H9 (cell line): ENCODE data around the gene FGR. TPM values are rescaled to one million over a fixed set of nuclear protein-coding genes. Genes with fewer than 3 reads are reported as not detected.

ENCODE experiments used
- DNase-seq: peaks from one replicate; pipeline ENCODE4 v3.0.0-alpha.2; 2017
- H2AFZ ChIP-seq: one replicate; pipeline ENCODE4 v1.6.1; 2013; ENCODE audit warnings: mild to moderate bottlenecking, low read length, control low read depth, moderate library complexity
- H2AK5ac ChIP-seq: 2 replicates; pipeline ENCODE4 v1.6.1; 2013; ENCODE audit warnings: low read length, control low read depth, mixed read lengths; ENCODE audit not compliant: insufficient read length
- H2BK120ac ChIP-seq: one replicate; pipeline ENCODE4 v1.6.1; 2013; ENCODE audit warnings: low read depth, mild to moderate bottlenecking, low read length, control low read depth, inconsistent platforms; ENCODE audit not compliant: poor library complexity, severe bottlenecking
- H2BK12ac ChIP-seq: 2 replicates; pipeline ENCODE4 v1.6.1; 2013; ENCODE audit warnings: low read length, control low read depth, mixed read lengths, low read depth; ENCODE audit not compliant: insufficient read length
- H2BK15ac ChIP-seq: 2 replicates; pipeline ENCODE4 v1.6.1; 2013; ENCODE audit warnings: low read depth, low read length, control low read depth
- H2BK20ac ChIP-seq: one replicate; pipeline ENCODE4 v1.6.1; 2013; ENCODE audit warnings: low read depth, mild to moderate bottlenecking, low read length, control low read depth, inconsistent platforms; ENCODE audit not compliant: poor library complexity, severe bottlenecking
- H2BK5ac ChIP-seq: 2 replicates; pipeline ENCODE4 v1.6.1; 2013; ENCODE audit warnings: low read length, control low read depth, mixed read lengths; ENCODE audit not compliant: insufficient read length
- H3K14ac ChIP-seq: 2 replicates; pipeline ENCODE4 v1.6.1; 2013; ENCODE audit warnings: low read length, control low read depth; ENCODE audit not compliant: insufficient read depth
- H3K18ac ChIP-seq: 2 replicates; pipeline ENCODE4 v1.6.1; 2013; ENCODE audit warnings: low read depth, mild to moderate bottlenecking, mixed read lengths, low read length, control low read depth; ENCODE audit not compliant: insufficient read length
- H3K23ac ChIP-seq: 2 replicates; pipeline ENCODE4 v1.6.1; 2013; ENCODE audit warnings: low read length, control low read depth, mixed read lengths, low read depth; ENCODE audit not compliant: insufficient read length
- H3K23me2 ChIP-seq: 2 replicates; pipeline ENCODE4 v1.6.1; 2013; ENCODE audit warnings: low read depth, mild to moderate bottlenecking, mixed read lengths, low read length, control low read depth; ENCODE audit not compliant: insufficient read length, poor library complexity, severe bottlenecking
- H3K27ac ChIP-seq: 2 replicates; pipeline ENCODE4 v1.5.1; 2013; ENCODE audit warnings: low read length, control low read depth, mixed read lengths, low read depth; ENCODE audit not compliant: insufficient read length
- H3K27me3 ChIP-seq: 2 replicates; pipeline ENCODE4 v1.6.1; 2013; ENCODE audit warnings: low read length, control low read depth, inconsistent platforms; ENCODE audit not compliant: insufficient read depth
- H3K4ac ChIP-seq: 2 replicates; pipeline ENCODE4 v1.6.1; 2013; ENCODE audit warnings: low read depth, mild to moderate bottlenecking, control low read depth, inconsistent platforms, low read length, moderate library complexity
- H3K4me1 ChIP-seq: 2 replicates; pipeline ENCODE4 v1.6.1; 2013; ENCODE audit warnings: low read length, control low read depth, inconsistent platforms; ENCODE audit not compliant: insufficient read depth
- H3K4me2 ChIP-seq: 2 replicates; pipeline ENCODE4 v1.6.1; 2013; ENCODE audit warnings: low read length, control low read depth, mixed read lengths; ENCODE audit not compliant: insufficient read length, insufficient read depth
- H3K56ac ChIP-seq: 2 replicates; pipeline ENCODE4 v1.6.1; 2013; ENCODE audit warnings: low read depth, mild to moderate bottlenecking, mixed read lengths, low read length, control low read depth; ENCODE audit not compliant: insufficient read length
- H3K79me1 ChIP-seq: 2 replicates; pipeline ENCODE4 v1.6.1; 2013; ENCODE audit warnings: low read depth, mild to moderate bottlenecking, moderate library complexity, low read length, control low read depth, inconsistent platforms; ENCODE audit not compliant: insufficient read depth, poor library complexity, severe bottlenecking
- H3K79me2 ChIP-seq: 2 replicates; pipeline ENCODE4 v1.6.1; 2013; ENCODE audit warnings: low read length, control low read depth, inconsistent platforms; ENCODE audit not compliant: insufficient read depth
- H3K9ac ChIP-seq: 2 replicates; pipeline ENCODE4 v1.6.1; 2013; ENCODE audit warnings: low read length, control low read depth, mixed read lengths; ENCODE audit not compliant: insufficient read length; ENCODE audit errors: extremely low read depth
- H3K9me3 ChIP-seq: one replicate; pipeline ENCODE4 v1.6.1; 2013; ENCODE audit warnings: low read depth, low read length, inconsistent platforms; ENCODE audit not compliant: control insufficient read depth
- H3T11ph ChIP-seq: one replicate; pipeline ENCODE4 v1.6.1; 2013; ENCODE audit warnings: mild to moderate bottlenecking, low read length, control low read depth, inconsistent platforms
- H4K20me1 ChIP-seq: one replicate; pipeline ENCODE4 v1.6.1; 2013; ENCODE audit not compliant: control insufficient read depth, insufficient read length, insufficient read depth
- H4K5ac ChIP-seq: 2 replicates; pipeline ENCODE4 v1.6.1; 2013; ENCODE audit warnings: low read depth, mild to moderate bottlenecking, mixed read lengths, low read length, control low read depth; ENCODE audit not compliant: insufficient read length
- H4K8ac ChIP-seq: replicated peaks from 2 replicates; pipeline ENCODE4 v1.6.1; 2013; ENCODE audit warnings: low read length, control low read depth, mixed read lengths, low read depth; ENCODE audit not compliant: insufficient read length
- H4K91ac ChIP-seq: 2 replicates; pipeline ENCODE4 v1.6.1; 2013; ENCODE audit warnings: low read depth, mild to moderate bottlenecking, moderate library complexity, mixed read lengths, low read length, control low read depth; ENCODE audit not compliant: insufficient read length
- H3K27ac Mint-ChIP-seq, 3 experiments: 2 replicates in 2 of 3; 3 replicates in 1 of 3; pipeline ENCODE4 v1.8.0; 2020 to 2021; ENCODE audit warnings: mixed read lengths in 3 of 3, mild to moderate bottlenecking in 1 of 3, moderate library complexity in 1 of 3
- H3K27me3 Mint-ChIP-seq: 2 replicates; pipeline ENCODE4 v1.8.0; 2021; ENCODE audit warnings: low read depth, mild to moderate bottlenecking, moderate library complexity, mixed read lengths
- H3K36me3 Mint-ChIP-seq, 3 experiments: 2 replicates in 2 of 3; 3 replicates in 1 of 3; pipeline ENCODE4 v1.8.0; 2020 to 2021; ENCODE audit warnings: low read depth in 3 of 3, mixed read lengths in 3 of 3; ENCODE audit not compliant: insufficient read depth in 1 of 3
- H3K4me1 Mint-ChIP-seq, 2 experiments: 2 replicates each; pipeline ENCODE4 v1.8.0; 2020; ENCODE audit warnings: mixed read lengths in 2 of 2
- H3K4me3 Mint-ChIP-seq, 2 experiments: 2 replicates in 1 of 2; 3 replicates in 1 of 2; pipeline ENCODE4 v1.8.0; 2020 to 2021; ENCODE audit warnings: mild to moderate bottlenecking in 2 of 2, mixed read lengths in 2 of 2, moderate library complexity in 1 of 2
- H3K9me3 Mint-ChIP-seq, 2 experiments: 2 replicates in 1 of 2; 3 replicates in 1 of 2; pipeline ENCODE4 v1.8.0; 2020; ENCODE audit warnings: mild to moderate bottlenecking in 2 of 2, mixed read lengths in 2 of 2, moderate library complexity in 1 of 2
- WGBS: extraction: QIAGEN DNeasy Blood & Tissue Kit; methylation state at CpG from one replicate; pipeline ENCODE4 v1.1.7; 2013; ENCODE audit warnings: missing lambda C conversion rate, low lambda C conversion rate, mixed read lengths; ENCODE audit not compliant: insufficient read length; ENCODE audit errors: extremely low coverage; 5-methylcytosine and 5-hydroxymethylcytosine counted together
- total RNA-seq: library from RNA; stranded (reverse); gene quantifications from 2 replicates; pipeline ENCODE4 v1.2.1, GENCODE V29; 2021
- TF ChIP-seq, protein P1 (sequence below): fragments of 200-600 bp; sonication (generic); conservative IDR thresholded peaks from 3 replicates; pipeline ENCODE4 v1.8.0; 2021; ENCODE audit warnings: antibody characterized with exemption, mild to moderate bottlenecking

Gene FGR
- total RNA-seq, 1 experiment from 2014 or later, result not detected

- Histone ChIP-seq H3K18ac (no peak overlapping the region), H4K91ac (no peak overlapping the region), H3K4ac (no peak overlapping the region), H2AK5ac (no peak overlapping the region), H3K79me1 (no peaks in the 10 kb centered on the region), H4K5ac (no peak overlapping the region), H4K20me1 (no peaks in the 10 kb centered on the region), H2BK120ac (no peak overlapping the region), H2AFZ (no peak overlapping the region), H3K4me2 (no peak overlapping the region), H3K9ac (no peak overlapping the region), H3K23me2 (peaks cover 2% of the 10 kb centered on the region), H2BK12ac (no peak overlapping the region), H2BK20ac (no peak overlapping the region), H4K8ac (no peak overlapping the region), H3K4me1 (peaks cover 5% of the 10 kb centered on the region; the same call in 1 of the 2 replicates), H3K14ac (no peak overlapping the region), H3K23ac (no peak overlapping the region), H3K9me3 (no peaks in the 10 kb centered on the region), H2BK15ac (no peak overlapping the region), H2BK5ac (no peak overlapping the region), H3T11ph (no peak overlapping the region), H3K56ac (no peak overlapping the region), H3K79me2 (no peaks in the 10 kb centered on the region), H3K27ac (no peak overlapping the region), H3K27me3 (no peaks in the 10 kb centered on the region; the same call in 1 of the 2 replicates)
- no CpG with 5 or more reads among the region's 9 CpGs for WGBS
- no peak for DNase-seq
- TF ChIP-seq, protein P1, sequence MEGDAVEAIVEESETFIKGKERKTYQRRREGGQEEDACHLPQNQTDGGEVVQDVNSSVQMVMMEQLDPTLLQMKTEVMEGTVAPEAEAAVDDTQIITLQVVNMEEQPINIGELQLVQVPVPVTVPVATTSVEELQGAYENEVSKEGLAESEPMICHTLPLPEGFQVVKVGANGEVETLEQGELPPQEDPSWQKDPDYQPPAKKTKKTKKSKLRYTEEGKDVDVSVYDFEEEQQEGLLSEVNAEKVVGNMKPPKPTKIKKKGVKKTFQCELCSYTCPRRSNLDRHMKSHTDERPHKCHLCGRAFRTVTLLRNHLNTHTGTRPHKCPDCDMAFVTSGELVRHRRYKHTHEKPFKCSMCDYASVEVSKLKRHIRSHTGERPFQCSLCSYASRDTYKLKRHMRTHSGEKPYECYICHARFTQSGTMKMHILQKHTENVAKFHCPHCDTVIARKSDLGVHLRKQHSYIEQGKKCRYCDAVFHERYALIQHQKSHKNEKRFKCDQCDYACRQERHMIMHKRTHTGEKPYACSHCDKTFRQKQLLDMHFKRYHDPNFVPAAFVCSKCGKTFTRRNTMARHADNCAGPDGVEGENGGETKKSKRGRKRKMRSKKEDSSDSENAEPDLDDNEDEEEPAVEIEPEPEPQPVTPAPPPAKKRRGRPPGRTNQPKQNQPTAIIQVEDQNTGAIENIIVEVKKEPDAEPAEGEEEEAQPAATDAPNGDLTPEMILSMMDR, result no peak
- H3K4me3 Mint-ChIP-seq, result no peak overlapping the region
- H3K4me1 Mint-ChIP-seq, result peaks cover 20 to 21% of the 10 kb centered on the region in 2 experiments
- peak overlapping the region in 1 of 3 experiments; percentile 34; a peak in 1 of 7 replicates for H3K27ac Mint-ChIP-seq
- H3K9me3 Mint-ChIP-seq, result no peaks in the 10 kb centered on the region
- H3K27me3 Mint-ChIP-seq, result peaks cover 11% of the 10 kb centered on the region
- no peaks in the 10 kb centered on the region for H3K36me3 Mint-ChIP-seq
Observed at GRCh38 chr1:27665016-27665651, 30.1 kb upstream of the FGR start.
